Sigmoid colon (tissue), 7 donors: ENCODE data around the gene GRID1. TPM values are rescaled to one million over a fixed set of nuclear protein-coding genes. Genes with fewer than 3 reads are reported as not detected.
A peak's percentile ranks its signal among the peaks of the same experiment; 100 is the strongest.

ENCODE experiments used
- DNase-seq: peaks from one replicate; pipeline ENCODE4 v3.0.0-alpha.2; 2019
- H3K27ac ChIP-seq, 4 donors: fragments of 200-600 bp; sonication (generic); one replicate each; pipeline ENCODE4 v1.5.1; 2016 to 2019; ENCODE audit warnings: mild to moderate bottlenecking in 1 of 4
- H3K27me3 ChIP-seq, 3 donors: fragments of 200-600 bp; sonication (generic); one replicate each; pipeline ENCODE4 v1.5.1; 2019; ENCODE audit warnings: mild to moderate bottlenecking in 1 of 3
- H3K36me3 ChIP-seq, 4 donors: fragments of 200-600 bp; sonication (generic); one replicate each; pipeline ENCODE4 v1.5.1; 2016 to 2019
- H3K4me1 ChIP-seq, 4 donors: fragments of 200-600 bp; sonication (generic); one replicate each; pipeline ENCODE4 v1.5.1; 2017 to 2019
- H3K4me3 ChIP-seq, 4 donors: fragments of 200-600 bp; sonication (generic); one replicate each; pipeline ENCODE4 v1.5.1; 2017 to 2019; ENCODE audit warnings: mild to moderate bottlenecking in 2 of 4, moderate library complexity in 1 of 4
- H3K9me3 ChIP-seq, 4 donors: fragments of 200-600 bp in 3 of 4; sonication (generic) in 3 of 4; one replicate each; pipeline versions ENCODE4 v1.5.1 to v1.6.1; 2013 to 2019
- EP300 ChIP-seq, 4 donors: sonication (generic); formaldehyde crosslinking; IDR thresholded peaks; one replicate each; pipeline ENCODE4 v1.6.1; 2017; ENCODE audit warnings: antibody characterized with exemption in 4 of 4
- POLR2A ChIP-seq, 2 donors: fragments of 450-650 bp; IDR thresholded peaks; one replicate each; pipeline ENCODE4 v1.6.1; 2016; ENCODE audit warnings: antibody characterized with exemption in 2 of 2, mild to moderate bottlenecking in 2 of 2, moderate library complexity in 2 of 2
- POLR2AphosphoS5 ChIP-seq, 4 donors: sonication (generic); formaldehyde crosslinking; IDR thresholded peaks; one replicate each; pipeline ENCODE4 v1.6.1; 2017; ENCODE audit warnings: antibody characterized with exemption in 4 of 4
- WGBS, 2 donors: extraction: QIAGEN DNeasy Blood & Tissue Kit; methylation state at CpG; one replicate each; pipeline ENCODE4 v1.1.7; 2013; 5-methylcytosine and 5-hydroxymethylcytosine counted together
- intact Hi-C: fragments of 100-400 bp; cut with DNase I; formaldehyde crosslinking; loops from one replicate; pipeline ENCODE4 v1.15.1; 2023
- polyA plus RNA-seq, 3 donors: library from polyadenylated mRNA; stranded (reverse); fragments of 200-250 nt; gene quantifications; one replicate each; pipeline ENCODE4 v1.2.3, GENCODE V29; 2013
- total RNA-seq, 4 donors: library from RNA; depleted of rRNA; stranded (reverse); fragments of >200 nt; gene quantifications; one replicate each; pipeline ENCODE4 v1.1.0, GENCODE V29; 2016
- TF ChIP-seq, protein P1 (sequence below), 4 experiments: fragments of 450-650 bp in 3 of 4; fragments of 200-600 bp in 1 of 4; IDR thresholded peaks; one replicate each; pipeline ENCODE4 v1.5.1; 2016 to 2019; ENCODE audit warnings: antibody characterized with exemption in 4 of 4, mild to moderate bottlenecking in 3 of 4, moderate library complexity in 2 of 4
- donor health status: healthy with polysubstance abuse.
- donor health status: Bipolar disorder and iron deficiency.
- donor health status: healthy.

GRID1 gene
- total and polyA plus RNA-seq, 7 donors: 0.66 to 4.7 (median 1.1) TPM; not detected in 2

DNA sequence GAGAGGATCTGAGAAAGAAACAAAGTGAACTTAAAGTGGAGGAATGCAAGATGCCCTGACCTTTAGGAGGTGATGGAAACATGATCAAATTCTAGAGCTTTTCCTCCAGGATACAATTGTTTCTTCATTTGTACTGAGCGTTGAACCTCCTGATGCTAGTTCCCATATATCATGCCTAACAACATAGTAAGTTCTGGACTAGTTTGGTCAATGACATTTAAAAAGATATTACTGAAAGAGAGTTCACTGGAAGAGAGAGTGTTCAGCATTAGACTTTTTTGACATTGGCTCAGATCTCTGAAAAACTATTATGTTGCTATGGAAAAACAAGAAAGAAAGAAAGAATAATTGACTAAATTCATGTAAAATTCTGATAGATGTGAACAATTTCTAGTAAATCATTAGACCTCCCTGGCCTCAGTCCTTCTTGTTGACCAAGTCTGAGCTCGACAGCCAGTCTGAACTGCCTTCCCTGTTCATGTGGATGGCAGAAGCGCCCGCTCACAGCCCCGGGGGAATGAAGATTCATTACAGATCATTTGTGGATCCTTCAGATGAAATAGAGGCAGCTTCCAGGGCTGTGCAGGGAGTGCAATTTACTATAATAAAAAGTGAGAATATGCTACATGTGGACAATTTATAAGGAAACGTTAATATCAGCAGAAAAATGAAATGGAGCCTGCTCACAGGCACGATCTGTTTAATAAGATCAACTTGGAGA is 442.1 kb downstream of the GRID1 start:
- intact Hi-C loops: loop anchor here (10.0 kb wide), 1 partner anchor 1540 kb away; no protein-coding TSS in a partner anchor

DNA sequence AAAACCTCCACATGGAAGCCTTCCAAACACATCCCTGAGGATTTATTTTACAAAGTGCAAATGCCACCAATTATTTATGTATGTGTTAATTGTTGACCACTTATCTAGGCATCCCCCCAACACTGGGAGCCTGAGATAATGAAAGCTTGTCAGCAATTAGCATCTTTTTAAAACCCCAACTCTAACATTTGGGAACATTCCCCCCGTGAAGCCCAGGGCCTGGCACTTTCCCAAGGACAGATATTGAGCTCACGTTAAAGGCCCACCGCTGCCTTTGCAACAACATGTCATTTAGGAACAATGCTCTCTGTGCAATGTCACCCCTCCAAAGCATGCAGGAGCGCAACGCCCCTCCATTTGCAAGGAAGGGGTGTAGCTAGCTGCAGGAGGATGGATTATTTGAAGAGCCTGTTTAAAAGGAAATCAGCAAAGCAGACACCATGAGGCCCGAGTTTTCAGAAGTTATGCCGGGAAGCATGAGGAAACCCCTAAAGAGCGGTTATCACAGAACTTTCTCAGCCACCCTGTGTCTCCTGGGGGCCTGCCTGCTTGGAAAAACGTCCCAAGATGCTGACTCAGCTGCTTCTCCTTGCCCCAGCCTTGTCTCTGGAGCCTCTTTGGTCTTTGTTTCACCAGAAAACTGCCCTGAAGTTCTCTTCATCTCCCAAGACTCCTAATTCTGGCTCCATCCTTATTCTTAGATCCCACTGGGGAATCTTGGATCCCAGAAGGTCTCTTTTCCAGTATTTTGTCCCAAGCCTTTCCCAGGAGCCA is 444.1 kb downstream of the GRID1 start:
- Histone ChIP-seq H3K4me3 (no peak overlapping the region), H3K9me3 (no peaks in the 10 kb centered on the region), H3K4me1 (peaks cover 0 to 55% (median 48%) of the 10 kb centered on the region in 4 donors), H3K27ac (peak overlapping the region in 3 of 4 donors; percentile 35 to 79 (median 54)), H3K36me3 (no peaks in the 10 kb centered on the region), H3K27me3 (no peaks in the 10 kb centered on the region)
- 71 to 73% methylated on average over 9 of the region's 9 CpGs for WGBS, 2 donors
- intact Hi-C loops: loop anchor here (10.0 kb wide), 1 partner anchor 1538 kb away; no protein-coding TSS in a partner anchor
- TF ChIP-seq, protein P1, sequence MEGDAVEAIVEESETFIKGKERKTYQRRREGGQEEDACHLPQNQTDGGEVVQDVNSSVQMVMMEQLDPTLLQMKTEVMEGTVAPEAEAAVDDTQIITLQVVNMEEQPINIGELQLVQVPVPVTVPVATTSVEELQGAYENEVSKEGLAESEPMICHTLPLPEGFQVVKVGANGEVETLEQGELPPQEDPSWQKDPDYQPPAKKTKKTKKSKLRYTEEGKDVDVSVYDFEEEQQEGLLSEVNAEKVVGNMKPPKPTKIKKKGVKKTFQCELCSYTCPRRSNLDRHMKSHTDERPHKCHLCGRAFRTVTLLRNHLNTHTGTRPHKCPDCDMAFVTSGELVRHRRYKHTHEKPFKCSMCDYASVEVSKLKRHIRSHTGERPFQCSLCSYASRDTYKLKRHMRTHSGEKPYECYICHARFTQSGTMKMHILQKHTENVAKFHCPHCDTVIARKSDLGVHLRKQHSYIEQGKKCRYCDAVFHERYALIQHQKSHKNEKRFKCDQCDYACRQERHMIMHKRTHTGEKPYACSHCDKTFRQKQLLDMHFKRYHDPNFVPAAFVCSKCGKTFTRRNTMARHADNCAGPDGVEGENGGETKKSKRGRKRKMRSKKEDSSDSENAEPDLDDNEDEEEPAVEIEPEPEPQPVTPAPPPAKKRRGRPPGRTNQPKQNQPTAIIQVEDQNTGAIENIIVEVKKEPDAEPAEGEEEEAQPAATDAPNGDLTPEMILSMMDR (IDR thresholded peaks at IDR 0.05): no peak
- peak in 1 of 4 donors; percentile 29 for TF ChIP-seq POLR2AphosphoS5 (IDR thresholded peaks at IDR 0.05)
- no peak for TF ChIP-seq EP300 (IDR thresholded peaks at IDR 0.05)
- TF ChIP-seq POLR2A (IDR thresholded peaks at IDR 0.05): no peak
- DNase-seq: no peak

More for the DNA sequence above, 442.1 kb downstream of the GRID1 start:
- Histone ChIP-seq H3K27ac (no peak overlapping the region), H3K4me3 (no peak overlapping the region), H3K9me3 (no peaks in the 10 kb centered on the region), H3K36me3 (no peaks in the 10 kb centered on the region), H3K4me1 (peaks cover 0 to 49% (median 45%) of the 10 kb centered on the region in 4 donors), H3K27me3 (no peaks in the 10 kb centered on the region)
- no peak for DNase-seq
- 87 to 89% methylated on average over 7 of the region's 7 CpGs for WGBS, 2 donors
- TF ChIP-seq POLR2AphosphoS5 (IDR thresholded peaks at IDR 0.05) (no peak), EP300 (IDR thresholded peaks at IDR 0.05) (no peak), POLR2A (IDR thresholded peaks at IDR 0.05) (no peak)
- TF ChIP-seq, protein P1 (IDR thresholded peaks at IDR 0.05): no peak

DNA sequence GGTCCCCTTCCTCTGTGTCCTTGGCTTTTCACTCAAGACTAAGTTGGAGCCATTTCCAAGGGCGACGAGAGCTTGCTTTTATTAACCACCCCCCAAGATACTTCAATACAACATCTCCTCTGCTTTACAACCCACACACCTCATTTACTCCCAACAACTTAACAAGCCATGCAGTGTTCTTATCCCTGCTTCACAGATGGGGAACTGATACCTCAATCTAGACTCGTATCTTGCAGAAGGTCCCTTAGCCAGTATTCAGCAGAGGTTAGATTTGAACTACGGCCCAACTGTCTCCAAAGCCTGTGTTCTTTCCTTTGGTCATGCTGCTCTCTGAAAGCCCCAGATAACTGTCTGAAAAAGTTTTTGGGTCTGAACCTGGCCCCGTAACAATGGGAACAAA is 444.8 kb downstream of the GRID1 start:
- Histone ChIP-seq H3K4me1 (peaks cover 0 to 60% (median 56%) of the 10 kb centered on the region in 4 donors), H3K4me3 (no peak overlapping the region), H3K27me3 (no peaks in the 10 kb centered on the region), H3K27ac (peak overlapping the region in 3 of 4 donors; percentile 35 to 79 (median 54)), H3K36me3 (no peaks in the 10 kb centered on the region), H3K9me3 (no peaks in the 10 kb centered on the region)
- 93% methylated on average over 5 of the region's 5 CpGs for WGBS, 2 donors
- no peak for DNase-seq
- intact Hi-C loops: loop anchor here (10.0 kb wide), 1 partner anchor 1537 kb away; no protein-coding TSS in a partner anchor
- TF ChIP-seq POLR2AphosphoS5 (IDR thresholded peaks at IDR 0.05) (no peak), POLR2A (IDR thresholded peaks at IDR 0.05) (no peak), EP300 (IDR thresholded peaks at IDR 0.05) (no peak)
- TF ChIP-seq, protein P1 (IDR thresholded peaks at IDR 0.05): no peak

DNA sequence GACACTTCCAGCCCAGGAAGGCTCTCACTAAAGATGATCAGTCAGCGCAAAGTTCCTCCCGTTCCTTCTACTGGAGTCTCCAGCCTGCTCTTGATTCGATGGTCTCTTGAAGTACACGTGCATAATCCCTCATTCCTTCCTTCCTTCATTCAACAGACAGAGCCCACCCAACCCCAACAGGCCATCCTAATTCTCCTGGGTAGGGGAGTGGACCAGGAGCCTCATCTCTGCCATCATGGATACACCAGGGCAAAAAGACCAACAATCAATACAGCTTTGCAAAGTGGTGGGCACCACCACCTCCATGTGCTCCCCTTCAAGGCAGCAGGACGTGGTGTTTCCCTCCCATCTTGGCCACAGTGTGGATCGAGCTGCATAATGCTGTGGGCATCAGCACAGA is 446.3 kb downstream of the GRID1 start:
- H3K4me3 ChIP-seq: no peak overlapping the region
- peak overlapping the region in 3 of 4 donors; percentile 33 to 79 (median 54) for H3K27ac ChIP-seq
- WGBS, 2 donors: 77% methylated on average over 6 of the region's 6 CpGs
- no peaks in the 10 kb centered on the region for H3K36me3 ChIP-seq
- no peaks in the 10 kb centered on the region for H3K9me3 ChIP-seq
- peaks cover 0 to 73% (median 69%) of the 10 kb centered on the region in 4 donors for H3K4me1 ChIP-seq
- DNase-seq: no peak
- no peaks in the 10 kb centered on the region for H3K27me3 ChIP-seq
- intact Hi-C loops: loop anchor here (10.0 kb wide), 1 partner anchor 1536 kb away; no protein-coding TSS in a partner anchor
- TF ChIP-seq, protein P1 (IDR thresholded peaks at IDR 0.05): no peak
- TF ChIP-seq POLR2AphosphoS5 (IDR thresholded peaks at IDR 0.05): no peak
